ENCODE measurements around the gene ST3GAL2. TPM values are rescaled to one million over a fixed set of nuclear protein-coding genes. Genes with fewer than 3 reads are reported as not detected.
A peak's percentile ranks its signal among the peaks of the same experiment; 100 is the strongest.

Gene ST3GAL2
- total RNA-seq, 2 experiments from 2014 or later: 44.6 to 61.0 TPM

- no TSS peak for BruUV-seq (replicated peaks)
- Histone ChIP-seq H2AFZ (ENCODE audit: low read length) (no peak overlapping the region), H3K4me1 (ENCODE audit: insufficient read depth, low read length, poor library complexity, severe bottlenecking) (peaks cover 14% of the 10 kb centered on the region), H3K27ac (ENCODE audit: low read depth, low read length, poor library complexity, severe bottlenecking) (no peak overlapping the region), H3K9me3 (ENCODE audit: low read length) (no peaks in the 10 kb centered on the region), H3K4me2 (ENCODE audit: low read length) (no peak overlapping the region), H3K36me3 (ENCODE audit: insufficient read depth, low read length) (no peaks in the 10 kb centered on the region), H3K4me3 (ENCODE audit: low read depth, low read length, poor library complexity, severe bottlenecking) (no peak overlapping the region), H3K9me2 (ENCODE audit: insufficient read depth, low read length) (no peaks in the 10 kb centered on the region), H4K20me1 (ENCODE audit: insufficient read depth, low read length) (no peaks in the 10 kb centered on the region), H3K79me2 (ENCODE audit: insufficient read depth, low read depth, low read length) (no peaks in the 10 kb centered on the region)
- ChIA-PET POLR2A (interaction anchor here (0.8 kb wide), 1 partner anchor 13 kb away, joined by 3 read pairs; no protein-coding TSS in a partner anchor), CTCF (ENCODE audit: unreplicated experiment) (no interaction called here)
- intact Hi-C loops (cut with micrococcal nuclease; ENCODE audit: unreplicated experiment): no loop called here
- TF ChIP-seq EZH2phosphoT487 (IDR thresholded peaks at IDR 0.05; ENCODE audit: borderline replicate concordance, low read depth, low read length) (no peak), CTCF (conservative IDR thresholded peaks at IDR 0.05; ENCODE audit: low read length) (no peak)
- no peak for DNase-seq (ENCODE audit: low spot score)
Observed at GRCh38 chr16:70468776-70469525, 30.1 kb upstream of the ST3GAL2 start.

GRCh38 chr16:70467608-70468007 lies 28.7 kb upstream of the ST3GAL2 start:
- ChIA-PET CTCF (ENCODE audit: unreplicated experiment) (no interaction called here), POLR2A (interaction anchor here (0.6 kb wide), 1 partner anchor 65 kb away, joined by 3 read pairs; no protein-coding TSS in a partner anchor)
- H3K4me3 ChIP-seq (ENCODE audit: low read depth, low read length, poor library complexity, severe bottlenecking): no peak overlapping the region
- H3K9me3 ChIP-seq (ENCODE audit: low read length): no peaks in the 10 kb centered on the region
- H3K4me1 ChIP-seq (ENCODE audit: insufficient read depth, low read length, poor library complexity, severe bottlenecking): peaks cover 20% of the 10 kb centered on the region
- BruUV-seq (replicated peaks): no TSS peak
- no peak overlapping the region for H2AFZ ChIP-seq (ENCODE audit: low read length)
- no peak for DNase-seq (ENCODE audit: low spot score)
- H3K36me3 ChIP-seq (ENCODE audit: insufficient read depth, low read length): no peaks in the 10 kb centered on the region
- intact Hi-C loops (cut with micrococcal nuclease; ENCODE audit: unreplicated experiment): no loop called here
- H3K79me2 ChIP-seq (ENCODE audit: insufficient read depth, low read depth, low read length): no peaks in the 10 kb centered on the region
- H4K20me1 ChIP-seq (ENCODE audit: insufficient read depth, low read length): no peaks in the 10 kb centered on the region
- H3K27ac ChIP-seq (ENCODE audit: low read depth, low read length, poor library complexity, severe bottlenecking): no peak overlapping the region
- no peak overlapping the region for H3K4me2 ChIP-seq (ENCODE audit: low read length)
- TF ChIP-seq CTCF (conservative IDR thresholded peaks at IDR 0.05; ENCODE audit: low read length) (no peak), EZH2phosphoT487 (IDR thresholded peaks at IDR 0.05; ENCODE audit: borderline replicate concordance, low read depth, low read length) (no peak)
- no peaks in the 10 kb centered on the region for H3K9me2 ChIP-seq (ENCODE audit: insufficient read depth, low read length)

GRCh38 chr16:70467113-70467512 lies 28.2 kb upstream of the ST3GAL2 start:
- Histone ChIP-seq H3K79me2 (ENCODE audit: insufficient read depth, low read depth, low read length) (no peaks in the 10 kb centered on the region), H3K9me2 (ENCODE audit: insufficient read depth, low read length) (no peaks in the 10 kb centered on the region), H3K4me3 (ENCODE audit: low read depth, low read length, poor library complexity, severe bottlenecking) (no peak overlapping the region), H3K4me1 (ENCODE audit: insufficient read depth, low read length, poor library complexity, severe bottlenecking) (peaks cover 20% of the 10 kb centered on the region), H3K27ac (ENCODE audit: low read depth, low read length, poor library complexity, severe bottlenecking) (no peak overlapping the region), H3K4me2 (ENCODE audit: low read length) (no peak overlapping the region), H4K20me1 (ENCODE audit: insufficient read depth, low read length) (no peaks in the 10 kb centered on the region), H3K9me3 (ENCODE audit: low read length) (no peaks in the 10 kb centered on the region), H3K36me3 (ENCODE audit: insufficient read depth, low read length) (no peaks in the 10 kb centered on the region), H2AFZ (ENCODE audit: low read length) (no peak overlapping the region)
- TF ChIP-seq EZH2phosphoT487 (IDR thresholded peaks at IDR 0.05; ENCODE audit: borderline replicate concordance, low read depth, low read length): no peak
- TF ChIP-seq CTCF (conservative IDR thresholded peaks at IDR 0.05; ENCODE audit: low read length): 0 out of 2 replicates have a peak, but pooled peaks have one; percentile 14
- no TSS peak for BruUV-seq (replicated peaks)
- ChIA-PET CTCF (ENCODE audit: unreplicated experiment) (no interaction called here), POLR2A (no interaction called here)
- intact Hi-C loops (cut with micrococcal nuclease; ENCODE audit: unreplicated experiment): no loop called here
- DNase-seq (ENCODE audit: low spot score): no peak

Data from OCI-LY7 (cell line).